ENCODE measurements around the gene KIF5A.

KIF5A gene

DNA sequence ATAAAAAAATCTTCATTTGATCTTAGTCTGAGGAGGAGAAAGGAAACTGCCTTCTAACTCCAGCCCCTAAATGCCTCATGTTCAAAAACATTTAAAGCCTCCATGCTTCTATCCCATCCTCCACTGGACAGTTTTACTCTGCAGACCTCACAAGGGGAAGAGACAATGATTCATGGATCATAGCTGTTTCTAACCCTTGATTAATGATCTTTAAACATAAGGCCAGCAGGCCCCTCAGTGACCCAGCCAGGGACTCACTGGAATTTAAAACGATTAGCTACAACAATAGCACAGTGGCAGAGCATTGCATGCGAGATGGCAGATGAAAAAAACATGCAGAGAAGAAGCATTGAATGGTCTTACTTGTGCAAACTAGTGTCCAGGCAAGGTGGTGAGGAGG lies 8.8 kb upstream of the KIF5A start:
- Mint-ChIP-seq H3K4me3 (no peak overlapping the region), H3K27ac (no peak overlapping the region), H3K4me1 (peaks cover 44% of the 10 kb centered on the region), H3K9me3 (no peaks in the 10 kb centered on the region), H3K27me3 (no peaks in the 10 kb centered on the region)
- ATAC-seq (no peak), DNase-seq (no peak)

DNA sequence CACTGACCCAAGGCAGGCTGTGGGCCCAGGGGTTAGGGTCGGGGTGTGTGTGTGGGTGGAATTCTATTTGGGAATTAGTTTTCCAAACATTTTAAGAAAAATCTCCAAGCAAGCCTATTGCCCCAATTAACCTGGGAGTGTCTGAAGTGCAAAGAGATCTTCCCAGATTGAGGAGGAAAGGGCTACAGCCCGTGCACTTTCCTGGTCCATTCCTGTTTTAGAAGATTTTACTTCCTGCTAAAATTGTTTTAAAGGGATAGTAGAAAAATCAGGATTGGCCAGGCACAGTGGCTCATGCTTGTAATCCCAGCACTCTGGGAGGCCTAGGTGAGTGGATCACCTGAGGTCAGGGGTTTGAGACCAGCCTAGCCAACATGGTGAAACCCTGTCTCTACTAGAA lies 8.1 kb upstream of the KIF5A start:
- no peak overlapping the region for H3K4me3 Mint-ChIP-seq
- H3K27me3 Mint-ChIP-seq, result no peaks in the 10 kb centered on the region
- H3K4me1 Mint-ChIP-seq, result peaks cover 48% of the 10 kb centered on the region
- H3K27ac Mint-ChIP-seq, result no peak overlapping the region
- no peak for ATAC-seq
- H3K9me3 Mint-ChIP-seq, result no peaks in the 10 kb centered on the region
- no peak for DNase-seq

DNA sequence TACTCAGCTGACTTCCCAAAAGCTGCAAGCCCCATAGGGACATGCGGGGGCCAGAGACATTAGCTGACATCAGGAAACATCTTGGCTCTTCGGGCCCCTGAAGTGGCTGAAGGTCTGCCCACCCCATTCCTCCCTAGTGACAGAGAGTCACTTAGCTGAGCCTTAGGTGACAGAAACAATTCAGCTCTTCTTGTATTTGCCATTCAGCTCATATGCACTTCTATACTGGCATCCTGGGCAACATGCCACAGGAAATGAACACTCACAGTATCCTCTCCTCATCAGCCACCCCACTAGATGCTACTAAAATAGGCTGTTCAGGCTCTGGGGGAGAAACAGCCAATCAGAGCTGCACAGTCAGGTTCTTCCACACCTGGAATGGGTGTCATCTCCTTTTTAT lies 6.3 kb upstream of the KIF5A start:
- ATAC-seq (no peak), DNase-seq (no peak)
- Mint-ChIP-seq H3K27ac (no peak overlapping the region), H3K4me1 (peaks cover 46% of the 10 kb centered on the region), H3K9me3 (no peaks in the 10 kb centered on the region), H3K27me3 (peaks cover 4% of the 10 kb centered on the region), H3K4me3 (no peak overlapping the region)

DNA sequence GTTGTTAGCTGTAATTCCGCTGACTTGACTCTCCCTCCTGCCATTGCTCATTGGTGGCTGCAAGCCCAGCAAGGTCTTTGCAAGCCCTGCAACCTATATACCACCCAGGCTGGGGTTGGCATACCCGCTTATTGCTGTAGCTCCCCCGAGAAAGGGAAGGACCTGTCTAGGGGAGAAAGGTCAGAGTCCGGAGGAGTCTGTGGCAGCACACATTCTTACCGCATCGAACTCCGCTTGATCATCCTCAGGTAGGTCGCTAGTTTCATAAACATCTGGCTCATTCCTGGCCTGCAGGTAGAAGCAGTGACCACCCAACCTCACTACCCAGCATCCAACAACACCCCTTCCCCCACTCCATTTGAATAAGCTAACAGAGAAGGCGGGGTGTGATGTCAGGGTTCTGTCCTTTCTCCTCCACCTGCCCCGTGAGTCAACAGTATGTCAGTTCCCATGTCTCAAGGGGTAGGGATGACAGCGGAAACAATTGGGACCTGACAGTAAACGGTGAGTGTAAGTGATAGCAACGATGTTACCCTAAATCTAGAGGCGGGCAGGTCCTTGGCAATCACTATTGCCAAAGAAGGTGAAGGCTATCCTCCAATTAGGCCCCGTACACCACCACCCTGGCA lies 3.9 kb upstream of the KIF5A start:
- peaks cover 62% of the 10 kb centered on the region for H3K4me1 Mint-ChIP-seq
- peaks cover 24% of the 10 kb centered on the region for H3K27me3 Mint-ChIP-seq
- H3K9me3 Mint-ChIP-seq, result no peaks in the 10 kb centered on the region
- ATAC-seq (no peak), DNase-seq (no peak)
- H3K4me3 Mint-ChIP-seq, result peak overlapping the region; percentile 92 to 96
- peak overlapping the region; percentile 98 for H3K27ac Mint-ChIP-seq

- ATAC-seq (peak; percentile 97), DNase-seq (peak; percentile 93 to 97)
- Mint-ChIP-seq H3K27ac (peak within 1 kb of the TSS; percentile 98), H3K4me1 (peaks cover 69% of the 10 kb centered on the region), H3K4me3 (peak within 1 kb of the TSS; percentile 92 to 96), H3K9me3 (no peaks in the 10 kb centered on the region), H3K27me3 (peaks cover 24% of the 10 kb centered on the region)
These were observed 3.2 kb upstream of the KIF5A start, which contains the start of gene DCTN2 for GRCh38 chr12:57546438-57547287. DCTN2 (minus strand) TSS chr12:57547192; CDS start chr12:57547063, 129 bp downstream.

- Mint-ChIP-seq H3K4me1 (peaks cover 70% of the 10 kb centered on the region), H3K9me3 (no peaks in the 10 kb centered on the region), H3K27me3 (peaks cover 24% of the 10 kb centered on the region)
These were observed 2.4 kb upstream of the KIF5A start for GRCh38 chr12:57547288-57548012.

DNA sequence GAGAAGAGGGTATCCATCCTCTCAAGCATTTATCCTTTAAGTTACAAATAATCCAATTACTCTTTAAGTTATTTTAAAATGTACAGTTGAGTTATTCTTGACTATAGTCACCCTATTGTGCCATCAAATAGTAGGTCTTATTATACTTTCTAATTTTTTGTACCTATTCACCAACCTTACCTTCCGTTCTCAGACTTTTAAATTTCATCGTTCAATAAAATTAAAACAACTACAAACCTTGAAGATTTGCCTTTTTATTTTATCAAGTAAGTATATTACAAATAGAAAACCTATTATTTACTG lies 1.9 kb upstream of the KIF5A start:
- no peak for DNase-seq
- H3K27me3 Mint-ChIP-seq, result peaks cover 24% of the 10 kb centered on the region
- no peak for ATAC-seq
- no peak overlapping the region for H3K27ac Mint-ChIP-seq
- H3K9me3 Mint-ChIP-seq, result no peaks in the 10 kb centered on the region
- H3K4me1 Mint-ChIP-seq, result peaks cover 70% of the 10 kb centered on the region
- no peak overlapping the region for H3K4me3 Mint-ChIP-seq

More at GRCh38 chr12:57547288-57548012, 2.4 kb upstream of the KIF5A start:
- H3K27ac Mint-ChIP-seq, result peak overlapping the region; percentile 98
- ATAC-seq (no peak), DNase-seq (no peak)
- H3K4me3 Mint-ChIP-seq, result peak overlapping the region; percentile 92 to 96

- ATAC-seq (no peak), DNase-seq (no peak)
- Mint-ChIP-seq H3K27ac (peak overlapping the region in 1 of 2 donors; percentile 55), H3K27me3 (peaks cover 24% of the 10 kb centered on the region), H3K4me3 (peak overlapping the region in 1 of 2 donors; percentile 25), H3K4me1 (peaks cover 68% of the 10 kb centered on the region), H3K9me3 (no peaks in the 10 kb centered on the region)
These were observed 1.4 kb upstream of the KIF5A start for GRCh38 chr12:57548488-57548887.

DNA sequence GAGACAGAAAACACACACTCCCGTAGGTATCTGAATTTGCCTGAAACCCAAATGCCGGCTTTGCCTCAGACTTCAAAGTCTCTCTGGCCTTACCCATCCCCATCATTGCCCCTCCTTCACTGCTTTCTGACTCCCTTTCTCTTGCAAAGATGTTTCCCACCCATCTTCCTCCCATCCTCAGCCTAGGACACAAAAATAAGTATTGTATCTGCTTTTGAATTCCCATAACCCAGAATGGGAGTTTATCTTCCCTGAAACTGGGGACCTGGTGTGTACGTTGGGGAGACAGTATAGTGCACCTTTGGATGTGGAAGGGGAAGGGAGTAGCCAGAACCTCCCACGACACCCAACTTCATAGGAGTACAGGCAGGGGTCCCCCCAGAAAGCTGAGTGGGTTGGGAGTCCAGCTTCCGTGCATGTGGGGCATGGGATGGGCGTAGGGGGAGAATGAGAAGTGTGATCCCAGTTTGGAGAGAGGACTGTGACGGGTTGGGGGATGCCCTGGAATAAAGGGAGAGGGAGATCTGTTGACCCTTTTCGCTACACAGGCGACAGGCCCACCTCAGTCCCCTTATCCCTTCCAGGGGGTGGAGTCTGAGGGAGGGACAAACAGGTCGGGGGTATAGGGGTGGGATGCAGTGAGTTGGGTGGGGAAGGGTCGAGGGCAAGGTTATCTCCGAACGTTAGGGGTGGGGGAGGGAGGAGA lies 488 bp upstream of the KIF5A start:
- H3K4me3 Mint-ChIP-seq, result peak overlapping the region; percentile 88 to 94
- H3K9me3 Mint-ChIP-seq, result no peaks in the 10 kb centered on the region
- ATAC-seq (peak; percentile 16), DNase-seq (no peak)
- H3K27me3 Mint-ChIP-seq, result peaks cover 24% of the 10 kb centered on the region
- peaks cover 63% of the 10 kb centered on the region for H3K4me1 Mint-ChIP-seq
- H3K27ac Mint-ChIP-seq, result peak overlapping the region; percentile 34 to 68

- H3K9me3 Mint-ChIP-seq, result no peaks in the 10 kb centered on the region
- H3K27me3 Mint-ChIP-seq, result peaks cover 24% of the 10 kb centered on the region
- H3K27ac Mint-ChIP-seq, result peak overlapping the region in 1 of 2 donors; percentile 23
These were observed 1.1 kb downstream of the KIF5A start for GRCh38 chr12:57550641-57551549.

DNA sequence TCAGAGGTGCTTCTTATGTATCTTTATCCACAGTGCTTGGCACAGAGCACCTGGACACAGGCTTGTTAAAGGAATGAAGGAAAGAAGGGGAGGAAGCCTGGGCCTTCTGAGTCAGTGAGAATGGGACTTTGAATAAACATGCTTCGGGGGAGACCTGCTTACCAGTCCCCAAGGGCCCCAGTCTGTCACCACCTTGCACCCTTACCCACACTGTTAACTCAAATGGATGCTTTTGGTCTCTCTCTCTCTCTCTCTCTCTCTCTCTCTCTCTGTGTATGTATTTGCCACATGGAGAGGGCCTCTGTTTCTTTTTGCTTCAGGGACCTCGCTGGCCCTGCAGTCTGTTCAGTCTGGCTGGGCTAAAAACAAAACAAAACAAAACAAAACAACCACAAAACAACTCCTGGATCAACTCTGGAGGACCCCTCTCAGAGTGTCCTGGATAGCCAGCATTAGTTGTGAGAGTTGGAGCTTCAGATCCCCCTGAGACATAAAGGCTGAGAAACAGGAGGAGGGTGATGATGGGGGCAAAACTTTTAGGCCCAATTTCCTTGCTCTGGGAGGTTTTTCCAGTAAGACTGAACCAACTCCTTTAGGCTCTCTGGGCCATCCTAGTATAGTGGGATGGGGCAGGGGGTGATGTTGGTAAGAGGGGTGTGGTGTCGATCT lies 1.9 kb downstream of the KIF5A start:
- ATAC-seq, result no peak
- Mint-ChIP-seq H3K27me3 (peaks cover 24% of the 10 kb centered on the region), H3K4me1 (peaks cover 43% of the 10 kb centered on the region), H3K4me3 (no peak overlapping the region), H3K27ac (no peak overlapping the region), H3K9me3 (no peaks in the 10 kb centered on the region)
- no peak for DNase-seq

More at GRCh38 chr12:57550641-57551549, 1.1 kb downstream of the KIF5A start:
- ATAC-seq (no peak), DNase-seq (no peak)
- Mint-ChIP-seq H3K4me1 (peaks cover 49% of the 10 kb centered on the region), H3K4me3 (peak overlapping the region; percentile 78 to 94)

GRCh38 chr12:57552306-57552651 lies 2.4 kb downstream of the KIF5A start:
- peaks cover 40% of the 10 kb centered on the region for H3K4me1 Mint-ChIP-seq
- no peak overlapping the region for H3K4me3 Mint-ChIP-seq
- H3K9me3 Mint-ChIP-seq, result no peaks in the 10 kb centered on the region
- no peak for ATAC-seq
- no peak overlapping the region for H3K27ac Mint-ChIP-seq
- DNase-seq, result no peak
- peaks cover 24% of the 10 kb centered on the region for H3K27me3 Mint-ChIP-seq

GRCh38 chr12:57552835-57553313 lies 3.0 kb downstream of the KIF5A start:
- Mint-ChIP-seq H3K9me3 (no peaks in the 10 kb centered on the region), H3K4me3 (no peak overlapping the region), H3K27ac (no peak overlapping the region), H3K4me1 (peaks cover 35% of the 10 kb centered on the region), H3K27me3 (peaks cover 24% of the 10 kb centered on the region)
- ATAC-seq (no peak), DNase-seq (no peak)

All from stimulated activated naive CD8-positive, alpha-beta T cell treated with anti-CD3 and anti-CD28 coated beads, Interleukin-15, amount 100 ng/mL, for 72 hours (primary cell).